ENCODE data around the gene MAP3K3.

DNA sequence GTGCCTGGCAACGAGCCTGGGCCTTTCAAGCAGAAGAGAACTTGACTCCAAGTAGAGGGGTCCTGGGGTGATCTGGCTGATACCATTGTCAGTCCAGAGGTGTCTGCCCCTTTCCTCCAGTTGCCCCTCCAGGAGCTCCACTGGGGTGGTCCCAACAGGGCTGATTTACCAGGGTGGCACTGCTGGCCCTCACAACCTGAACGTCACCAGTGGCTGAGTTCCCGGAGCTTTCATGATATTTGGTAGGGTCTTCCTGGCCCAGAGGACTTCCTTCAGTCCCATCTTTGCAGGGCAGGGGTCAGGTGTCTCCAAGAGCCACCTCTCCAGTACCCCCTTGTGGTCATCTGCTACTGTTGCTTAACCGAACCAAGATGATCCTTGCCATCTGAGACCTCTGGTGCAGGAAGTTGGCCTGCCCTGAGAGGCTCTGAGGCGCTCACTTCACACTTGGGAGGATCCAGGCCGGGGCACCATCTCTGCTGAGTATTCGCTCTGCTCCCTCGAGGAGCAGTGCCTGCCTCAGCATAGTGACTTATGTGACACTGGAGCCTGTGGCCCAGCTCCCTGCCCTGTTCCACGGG lies 74.3 kb downstream of the MAP3K3 start:
- peak; percentile 58 to 76 for TF ChIP-seq CTCF (conservative IDR thresholded peaks at IDR 0.05; ENCODE audit: low read depth in 2 of 2)
- TF ChIP-seq POLR2AphosphoS5 (IDR thresholded peaks at IDR 0.05; ENCODE audit: low read depth) = no peak
- TF ChIP-seq EZH2 (IDR thresholded peaks at IDR 0.05; ENCODE audit: low read depth, unreplicated experiment) = no peak
- TF ChIP-seq REST (IDR thresholded peaks at IDR 0.05; ENCODE audit: unreplicated experiment) = no peak
